ENCODE measurements around the gene KIF5B. TPM values are rescaled to one million over a fixed set of nuclear protein-coding genes. Genes with fewer than 3 reads are reported as not detected.

Gene KIF5B
- total and polyA plus RNA-seq, 4 donors: 12.2 to 42.0 (median 22.9) TPM

GRCh38 chr10:32000937-32001336, 55.3 kb downstream of the KIF5B start:
- Histone ChIP-seq H3K4me3 (ENCODE audit: low read depth in 1 of 3, low read length in 3 of 3) (no peak overlapping the region), H3K9ac (ENCODE audit: low read depth in 1 of 2, low read length in 2 of 2) (no peak overlapping the region), H3K9me3 (ENCODE audit: control insufficient read depth in 4 of 4, low read length in 3 of 4) (no peaks in the 10 kb centered on the region), H3K4me1 (ENCODE audit: control insufficient read depth in 4 of 4, insufficient read depth in 4 of 4, low read length in 3 of 4) (peaks cover 0 to 3% (median 0%) of the 10 kb centered on the region in 4 donors), H3K27me3 (ENCODE audit: control insufficient read depth in 4 of 4, insufficient read depth in 4 of 4, low read length in 3 of 4) (no peaks in the 10 kb centered on the region), H3K27ac (ENCODE audit: low read depth in 1 of 2, low read length in 2 of 2) (no peak overlapping the region), H3K36me3 (ENCODE audit: control insufficient read depth in 4 of 4, insufficient read depth in 3 of 4, low read depth in 1 of 4, low read length in 3 of 4) (no peaks in the 10 kb centered on the region)
- TF ChIP-seq RAD21 (IDR thresholded peaks at IDR 0.05) (no peak), HNF4G (IDR thresholded peaks at IDR 0.05) (no peak), NR2F2 (IDR thresholded peaks at IDR 0.05) (no peak), JUND (IDR thresholded peaks at IDR 0.05) (no peak), FOXA2 (IDR thresholded peaks at IDR 0.05) (no peak), TAF1 (conservative IDR thresholded peaks at IDR 0.05) (no peak), GABPA (IDR thresholded peaks at IDR 0.05 in 1 of 2, conservative IDR thresholded peaks at IDR 0.05 in 1 of 2) (no peak), EGR1 (IDR thresholded peaks at IDR 0.05; ENCODE audit: low read depth in 2 of 2) (no peak), CTCF (IDR thresholded peaks at IDR 0.05; ENCODE audit: low read depth, low read length, missing input control) (no peak), MAX (IDR thresholded peaks at IDR 0.05) (no peak), FOXA1 (IDR thresholded peaks at IDR 0.05) (no peak), ZBTB33 (IDR thresholded peaks at IDR 0.05) (no peak), HNF4A (conservative IDR thresholded peaks at IDR 0.05) (no peak), RXRA (IDR thresholded peaks at IDR 0.05) (no peak)
- WGBS: 63% methylated on average over 4 of the region's 4 CpGs
- DNase-seq (ENCODE audit: low spot score): no peak

GRCh38 chr10:31999836-32000235, 56.4 kb downstream of the KIF5B start:
- no peak overlapping the region for H3K4me3 ChIP-seq (ENCODE audit: low read depth in 1 of 3, low read length in 3 of 3)
- 95% methylated on average over 3 of the region's 3 CpGs for WGBS
- no peaks in the 10 kb centered on the region for H3K9me3 ChIP-seq (ENCODE audit: control insufficient read depth in 4 of 4, low read length in 3 of 4)
- no peak overlapping the region for H3K9ac ChIP-seq (ENCODE audit: low read depth in 1 of 2, low read length in 2 of 2)
- DNase-seq (ENCODE audit: low spot score): no peak
- H3K4me1 ChIP-seq (ENCODE audit: control insufficient read depth in 4 of 4, insufficient read depth in 4 of 4, low read length in 3 of 4): peaks cover 0 to 3% (median 0%) of the 10 kb centered on the region in 4 donors
- no peak overlapping the region for H3K27ac ChIP-seq (ENCODE audit: low read depth in 1 of 2, low read length in 2 of 2)
- TF ChIP-seq SP1 (IDR thresholded peaks at IDR 0.05) (no peak), FOXA2 (IDR thresholded peaks at IDR 0.05) (no peak), TAF1 (conservative IDR thresholded peaks at IDR 0.05) (no peak), ATF3 (IDR thresholded peaks at IDR 0.05) (no peak), ZBTB33 (IDR thresholded peaks at IDR 0.05) (no peak), RXRA (IDR thresholded peaks at IDR 0.05) (no peak), YY1 (IDR thresholded peaks at IDR 0.05) (no peak), JUND (IDR thresholded peaks at IDR 0.05) (no peak), HNF4G (IDR thresholded peaks at IDR 0.05) (no peak)
- no peaks in the 10 kb centered on the region for H3K36me3 ChIP-seq (ENCODE audit: control insufficient read depth in 4 of 4, insufficient read depth in 3 of 4, low read depth in 1 of 4, low read length in 3 of 4)
- no peaks in the 10 kb centered on the region for H3K27me3 ChIP-seq (ENCODE audit: control insufficient read depth in 4 of 4, insufficient read depth in 4 of 4, low read length in 3 of 4)

Measured in liver (tissue), 9 donors.